SK-N-MC (cell line): Measurements from ENCODE around the gene ERC2.

ENCODE experiments used
- EZH2 ChIP-seq: fragments of 200-600 bp; sonication (generic); IDR thresholded peaks from one replicate; pipeline ENCODE4 v1.6.1; 2017; ENCODE audit warnings: antibody characterized with exemption
- FOXP2 ChIP-seq: optimal IDR thresholded peaks from 2 replicates; pipeline ENCODE3; 2011; ENCODE audit warnings: mild to moderate bottlenecking, moderate library complexity; ENCODE audit not compliant: insufficient read depth; ENCODE audit errors: extremely low read length, control extremely low read depth
- POLR2AphosphoS5 ChIP-seq: IDR thresholded peaks from 2 replicates; pipeline ENCODE4 v1.6.1; 2012; ENCODE audit warnings: mild to moderate bottlenecking, low read depth, low read length, borderline replicate concordance

- no peak for TF ChIP-seq EZH2
- no peak for TF ChIP-seq POLR2AphosphoS5
- no peak for TF ChIP-seq FOXP2
Measured at GRCh38 chr3:55633333-55633732, 834.9 kb downstream of the ERC2 start.
